GM21529 (cell line): Measurements from ENCODE around the gene PXT1.
"Not testable (repeated sequence)": the region's sequence is repeated elsewhere in the genome, so short reads cannot be mapped to it uniquely, and the experiment has no call there.

Source experiments
- ATAC-seq: cut with Tn5 transposase; IDR thresholded peaks from one replicate; pipeline ENCODE4 v1.9.1; 2021; ENCODE audit not compliant: unreplicated experiment

Gene PXT1

GRCh38 chr6:36370638-36371037, 72.0 kb downstream of the PXT1 start:
- no peak for ATAC-seq

- ATAC-seq: no peak
Measured at GRCh38 chr6:36368921-36369865, 73.5 kb downstream of the PXT1 start.

GRCh38 chr6:36368421-36368820, 74.2 kb downstream of the PXT1 start:
- ATAC-seq: no peak

- ATAC-seq: no peak
Measured at GRCh38 chr6:36367743-36368142, 74.9 kb downstream of the PXT1 start.

- peak; percentile 65 for ATAC-seq
Measured at GRCh38 chr6:36364669-36365479, 77.8 kb downstream of the PXT1 start.

- ATAC-seq: not testable (repeated sequence)
Measured at GRCh38 chr6:36364061-36364635, 78.5 kb downstream of the PXT1 start.

- ATAC-seq: not testable (repeated sequence)
Measured at GRCh38 chr6:36363371-36363752, 79.3 kb downstream of the PXT1 start.

GRCh38 chr6:36362551-36363370, 79.9 kb downstream of the PXT1 start:
- ATAC-seq: no peak

- no peak for ATAC-seq
Measured at GRCh38 chr6:36361071-36361470, 81.6 kb downstream of the PXT1 start.

- ATAC-seq: no peak
Measured at GRCh38 chr6:36360241-36361054, 82.2 kb downstream of the PXT1 start.

GRCh38 chr6:36358226-36358915, 84.3 kb downstream of the PXT1 start:
- no peak for ATAC-seq

- ATAC-seq: no peak
Measured at GRCh38 chr6:36357872-36358225, 84.8 kb downstream of the PXT1 start.

- ATAC-seq: no peak
Measured at GRCh38 chr6:36355819-36356218, 86.8 kb downstream of the PXT1 start.

- ATAC-seq: no peak
Measured at GRCh38 chr6:36353411-36353915, 89.2 kb downstream of the PXT1 start.

GRCh38 chr6:36352477-36353157, 90.0 kb downstream of the PXT1 start:
- no peak for ATAC-seq

GRCh38 chr6:36350681-36351571, 91.7 kb downstream of the PXT1 start:
- ATAC-seq: no peak

GRCh38 chr6:36350082-36350481, 92.6 kb downstream of the PXT1 start:
- ATAC-seq: no peak

- no peak for ATAC-seq
Measured at GRCh38 chr6:36349240-36349639, 93.4 kb downstream of the PXT1 start.
